HG03457 (cell line): ENCODE results near the gene CALML4.

ENCODE experiments used
- ATAC-seq: cut with Tn5 transposase; IDR thresholded peaks from one replicate; pipeline ENCODE4 v1.9.1; 2021; ENCODE audit warnings: moderate number of reproducible peaks; ENCODE audit not compliant: unreplicated experiment

Gene CALML4

GRCh38 chr15:68151277-68151676 is 53.9 kb downstream of the CALML4 start:
- no peak for ATAC-seq

GRCh38 chr15:68150187-68150586 is 54.9 kb downstream of the CALML4 start:
- ATAC-seq: no peak

GRCh38 chr15:68149059-68149458 is 56.1 kb downstream of the CALML4 start:
- no peak for ATAC-seq

GRCh38 chr15:68148039-68148438 is 57.1 kb downstream of the CALML4 start:
- no peak for ATAC-seq

GRCh38 chr15:68145706-68146105 is 59.4 kb downstream of the CALML4 start:
- no peak for ATAC-seq

GRCh38 chr15:68143785-68144184 is 61.3 kb downstream of the CALML4 start:
- ATAC-seq: no peak

- ATAC-seq: no peak
Observed at GRCh38 chr15:68143129-68143528, 62.0 kb downstream of the CALML4 start.
